Thymus (tissue), 11 donors: ENCODE measurements around the gene FAM53B. TPM values are rescaled to one million over a fixed set of nuclear protein-coding genes. Genes with fewer than 3 reads are reported as not detected.

Source experiments
- DNase-seq, 9 donors: peaks; one replicate each; pipeline ENCODE4 v3.0.0-alpha.2; 2013; ENCODE audit warnings: low spot score in 9 of 9, low read depth in 6 of 9, missing footprints in 1 of 9
- H3K27ac ChIP-seq, 2 donors: one replicate each; pipeline ENCODE4 v1.5.1; 2013; ENCODE audit warnings: control low read depth in 1 of 2, low read depth in 1 of 2, low read length in 1 of 2, mild to moderate bottlenecking in 1 of 2, moderate library complexity in 1 of 2
- H3K27me3 ChIP-seq, 2 donors: one replicate each; pipeline ENCODE4 v1.5.1; 2013; ENCODE audit warnings: low read length in 1 of 2; ENCODE audit not compliant: control insufficient read depth in 2 of 2, insufficient read depth in 1 of 2
- H3K36me3 ChIP-seq, 2 donors: one replicate each; pipeline ENCODE4 v1.5.1; 2013; ENCODE audit warnings: low read length in 1 of 2, mild to moderate bottlenecking in 1 of 2, moderate library complexity in 1 of 2; ENCODE audit not compliant: control insufficient read depth in 2 of 2, insufficient read depth in 2 of 2
- H3K4me1 ChIP-seq, 2 donors: one replicate each; pipeline ENCODE4 v1.5.1; 2013; ENCODE audit warnings: low read length in 2 of 2; ENCODE audit not compliant: control insufficient read depth in 2 of 2, insufficient read depth in 2 of 2
- H3K4me3 ChIP-seq, 2 donors: one replicate each; pipeline ENCODE4 v1.5.1; 2013; ENCODE audit warnings: low read length in 2 of 2, control low read depth in 1 of 2, mild to moderate bottlenecking in 1 of 2
- H3K9me3 ChIP-seq, 2 donors: one replicate each; pipeline ENCODE4 v1.5.1; 2013; ENCODE audit warnings: low read length in 1 of 2, mild to moderate bottlenecking in 1 of 2; ENCODE audit not compliant: control insufficient read depth in 2 of 2, insufficient read depth in 1 of 2
- WGBS: extraction: QIAGEN DNeasy Blood & Tissue Kit; methylation state at CpG from one replicate; pipeline ENCODE4 v1.1.7; 2013; 5-methylcytosine and 5-hydroxymethylcytosine counted together
- polyA plus RNA-seq: library from polyadenylated mRNA; stranded (reverse); fragments of 200-250 nt; gene quantifications from one replicate; pipeline ENCODE4 v1.2.3, GENCODE V29; 2013
- total RNA-seq: library from RNA; stranded (reverse); fragments of 120-200 nt; gene quantifications from one replicate; pipeline ENCODE4 v1.2.4, GENCODE V29; 2013
- donor health status: healthy.

FAM53B gene
- total and polyA plus RNA-seq, 2 donors = 46.2 to 57.6 TPM

GRCh38 chr10:124725171-124725631, 19.0 kb downstream of the FAM53B start:
- WGBS = 76% methylated on average over 9 of the region's 9 CpGs
- Histone ChIP-seq H3K27ac (peak overlapping the region; percentile 88 to 94), H3K9me3 (no peaks in the 10 kb centered on the region), H3K4me3 (no peak overlapping the region), H3K27me3 (no peaks in the 10 kb centered on the region), H3K36me3 (peaks cover 29 to 55% of the 10 kb centered on the region in 2 donors), H3K4me1 (peaks cover 83 to 94% of the 10 kb centered on the region in 2 donors)
- no peak for DNase-seq

- Histone ChIP-seq H3K9me3 (no peaks in the 10 kb centered on the region), H3K36me3 (peaks cover 26 to 47% of the 10 kb centered on the region in 2 donors), H3K27me3 (no peaks in the 10 kb centered on the region), H3K27ac (peak overlapping the region; percentile 88 to 94), H3K4me1 (peaks cover 81 to 94% of the 10 kb centered on the region in 2 donors), H3K4me3 (no peak overlapping the region)
- DNase-seq = no peak
- 88% methylated on average over 20 of the region's 20 CpGs for WGBS
Observed at GRCh38 chr10:124724279-124725027, 19.7 kb downstream of the FAM53B start.

GRCh38 chr10:124723826-124724225, 20.4 kb downstream of the FAM53B start:
- WGBS = 91% methylated on average over 9 of the region's 9 CpGs
- Histone ChIP-seq H3K27ac (peak overlapping the region; percentile 88 to 94), H3K27me3 (no peaks in the 10 kb centered on the region), H3K36me3 (peaks cover 26 to 42% of the 10 kb centered on the region in 2 donors), H3K4me1 (peaks cover 81 to 94% of the 10 kb centered on the region in 2 donors), H3K9me3 (no peaks in the 10 kb centered on the region), H3K4me3 (no peak overlapping the region)
- no peak for DNase-seq

- 69% methylated on average over 8 of the region's 8 CpGs for WGBS
- no peak for DNase-seq
- peak overlapping the region; percentile 88 to 94 for H3K27ac ChIP-seq
- peaks cover 24 to 39% of the 10 kb centered on the region in 2 donors for H3K36me3 ChIP-seq
- no peaks in the 10 kb centered on the region for H3K27me3 ChIP-seq
- H3K4me1 ChIP-seq = peaks cover 83 to 94% of the 10 kb centered on the region in 2 donors
- no peaks in the 10 kb centered on the region for H3K9me3 ChIP-seq
- no peak overlapping the region for H3K4me3 ChIP-seq
Observed at GRCh38 chr10:124722798-124723783, 21.1 kb downstream of the FAM53B start.

GRCh38 chr10:124721330-124722045, 22.7 kb downstream of the FAM53B start:
- peaks cover 21 to 50% of the 10 kb centered on the region in 2 donors for H3K36me3 ChIP-seq
- H3K4me1 ChIP-seq = peaks cover 85 to 96% of the 10 kb centered on the region in 2 donors
- 43% methylated on average over 16 of the region's 16 CpGs for WGBS
- no peaks in the 10 kb centered on the region for H3K27me3 ChIP-seq
- H3K9me3 ChIP-seq = no peaks in the 10 kb centered on the region
- H3K4me3 ChIP-seq = no peak overlapping the region
- H3K27ac ChIP-seq = peak overlapping the region; percentile 51 to 71
- no peak for DNase-seq

GRCh38 chr10:124719213-124719851, 24.8 kb downstream of the FAM53B start:
- peak in 1 of 9 donors; percentile 80 for DNase-seq
- no peaks in the 10 kb centered on the region for H3K27me3 ChIP-seq
- peak overlapping the region; percentile 73 to 89 for H3K27ac ChIP-seq
- WGBS = 11% methylated on average over 8 of the region's 8 CpGs
- no peaks in the 10 kb centered on the region for H3K9me3 ChIP-seq
- H3K36me3 ChIP-seq = peaks cover 7 to 38% of the 10 kb centered on the region in 2 donors
- peaks cover 81 to 96% of the 10 kb centered on the region in 2 donors for H3K4me1 ChIP-seq
- peak overlapping the region in 1 of 2 donors; percentile 20 for H3K4me3 ChIP-seq

GRCh38 chr10:124717911-124718741, 26.1 kb downstream of the FAM53B start:
- Histone ChIP-seq H3K36me3 (peaks cover 6 to 33% of the 10 kb centered on the region in 2 donors), H3K4me1 (peaks cover 79 to 96% of the 10 kb centered on the region in 2 donors), H3K27ac (peak overlapping the region; percentile 61 to 73), H3K9me3 (no peaks in the 10 kb centered on the region), H3K4me3 (no peak overlapping the region), H3K27me3 (no peaks in the 10 kb centered on the region)
- WGBS = 30% methylated on average over 12 of the region's 12 CpGs
- peak in 1 of 9 donors; percentile 74 for DNase-seq
